HEK293 (cell line): ENCODE results near the gene RPL6.

Experiments
- ZNF121 ChIP-seq: fragments of 450-650 bp; formaldehyde crosslinking; IDR thresholded peaks from 2 replicates; pipeline ENCODE4 v1.5.1; 2016; ENCODE audit warnings: missing biosample characterization, missing genetic modification characterization
- ZNF133 ChIP-seq: fragments of 450-650 bp; formaldehyde crosslinking; IDR thresholded peaks from 2 replicates; pipeline ENCODE4 v1.5.1; 2016; ENCODE audit warnings: missing biosample characterization, missing genetic modification characterization
- ZNF354C ChIP-seq: fragments of 450-650 bp; formaldehyde crosslinking; IDR thresholded peaks from 2 replicates; pipeline ENCODE4 v1.5.1; 2016; ENCODE audit warnings: missing biosample characterization, missing genetic modification characterization, low read depth, borderline replicate concordance
- ZNF670 ChIP-seq: fragments of 450-650 bp; formaldehyde crosslinking; IDR thresholded peaks from 2 replicates; pipeline ENCODE4 v1.5.1; 2016; ENCODE audit warnings: missing biosample characterization, missing genetic modification characterization, low read depth
- TF ChIP-seq, protein P1 (sequence below): fragments of 450-650 bp; formaldehyde crosslinking; IDR thresholded peaks from 2 replicates; pipeline ENCODE4 v1.5.1; 2016; ENCODE audit warnings: missing biosample characterization, missing genetic modification characterization
- TF ChIP-seq, protein P2 (sequence below): fragments of 450-650 bp; formaldehyde crosslinking; IDR thresholded peaks from 2 replicates; pipeline ENCODE4 v1.5.1; 2016; ENCODE audit warnings: missing biosample characterization, missing genetic modification characterization, borderline replicate concordance
- TF ChIP-seq, protein P3 (sequence below): fragments of 450-650 bp; formaldehyde crosslinking; IDR thresholded peaks from 2 replicates; pipeline ENCODE4 v1.5.1; 2016; ENCODE audit warnings: missing biosample characterization, missing genetic modification characterization

DNA sequence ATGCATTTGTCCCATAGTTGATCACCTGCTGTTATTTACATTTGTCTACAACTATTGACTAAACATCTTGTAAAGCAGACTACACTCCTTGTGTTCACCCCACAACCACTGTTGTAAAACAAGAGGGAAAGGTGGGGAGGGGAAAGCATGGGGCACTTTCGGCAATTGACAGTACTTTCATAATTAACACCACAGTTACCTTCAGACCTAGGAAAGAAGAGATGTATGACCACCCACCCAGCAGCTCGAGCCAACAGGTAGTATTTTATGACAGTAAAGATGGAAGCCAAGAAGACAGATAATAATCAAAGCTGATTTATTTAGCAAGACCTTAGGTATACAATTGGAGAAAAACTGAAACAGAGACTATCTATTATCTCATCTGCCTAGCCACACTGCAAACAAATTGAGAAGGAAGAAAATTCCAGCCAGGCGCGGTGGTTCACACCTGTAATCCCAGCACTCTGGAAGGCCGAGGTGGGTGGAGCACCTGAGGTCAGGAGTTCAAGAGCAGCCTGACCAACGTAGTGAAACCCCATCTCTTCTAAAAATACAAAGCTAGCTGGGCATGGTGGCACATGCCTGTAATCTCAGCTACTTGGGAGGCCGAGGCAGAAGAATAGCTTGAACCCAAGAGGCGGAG is 38.4 kb downstream of the RPL6 start:
- TF ChIP-seq, protein P1, sequence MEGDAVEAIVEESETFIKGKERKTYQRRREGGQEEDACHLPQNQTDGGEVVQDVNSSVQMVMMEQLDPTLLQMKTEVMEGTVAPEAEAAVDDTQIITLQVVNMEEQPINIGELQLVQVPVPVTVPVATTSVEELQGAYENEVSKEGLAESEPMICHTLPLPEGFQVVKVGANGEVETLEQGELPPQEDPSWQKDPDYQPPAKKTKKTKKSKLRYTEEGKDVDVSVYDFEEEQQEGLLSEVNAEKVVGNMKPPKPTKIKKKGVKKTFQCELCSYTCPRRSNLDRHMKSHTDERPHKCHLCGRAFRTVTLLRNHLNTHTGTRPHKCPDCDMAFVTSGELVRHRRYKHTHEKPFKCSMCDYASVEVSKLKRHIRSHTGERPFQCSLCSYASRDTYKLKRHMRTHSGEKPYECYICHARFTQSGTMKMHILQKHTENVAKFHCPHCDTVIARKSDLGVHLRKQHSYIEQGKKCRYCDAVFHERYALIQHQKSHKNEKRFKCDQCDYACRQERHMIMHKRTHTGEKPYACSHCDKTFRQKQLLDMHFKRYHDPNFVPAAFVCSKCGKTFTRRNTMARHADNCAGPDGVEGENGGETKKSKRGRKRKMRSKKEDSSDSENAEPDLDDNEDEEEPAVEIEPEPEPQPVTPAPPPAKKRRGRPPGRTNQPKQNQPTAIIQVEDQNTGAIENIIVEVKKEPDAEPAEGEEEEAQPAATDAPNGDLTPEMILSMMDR (tag by site-specific recombination): no peak
- TF ChIP-seq ZNF133 (tag by site-specific recombination) (no peak), ZNF354C (no peak), ZNF121 (no peak), ZNF670 (tag by site-specific recombination) (no peak)
- TF ChIP-seq, protein P2, sequence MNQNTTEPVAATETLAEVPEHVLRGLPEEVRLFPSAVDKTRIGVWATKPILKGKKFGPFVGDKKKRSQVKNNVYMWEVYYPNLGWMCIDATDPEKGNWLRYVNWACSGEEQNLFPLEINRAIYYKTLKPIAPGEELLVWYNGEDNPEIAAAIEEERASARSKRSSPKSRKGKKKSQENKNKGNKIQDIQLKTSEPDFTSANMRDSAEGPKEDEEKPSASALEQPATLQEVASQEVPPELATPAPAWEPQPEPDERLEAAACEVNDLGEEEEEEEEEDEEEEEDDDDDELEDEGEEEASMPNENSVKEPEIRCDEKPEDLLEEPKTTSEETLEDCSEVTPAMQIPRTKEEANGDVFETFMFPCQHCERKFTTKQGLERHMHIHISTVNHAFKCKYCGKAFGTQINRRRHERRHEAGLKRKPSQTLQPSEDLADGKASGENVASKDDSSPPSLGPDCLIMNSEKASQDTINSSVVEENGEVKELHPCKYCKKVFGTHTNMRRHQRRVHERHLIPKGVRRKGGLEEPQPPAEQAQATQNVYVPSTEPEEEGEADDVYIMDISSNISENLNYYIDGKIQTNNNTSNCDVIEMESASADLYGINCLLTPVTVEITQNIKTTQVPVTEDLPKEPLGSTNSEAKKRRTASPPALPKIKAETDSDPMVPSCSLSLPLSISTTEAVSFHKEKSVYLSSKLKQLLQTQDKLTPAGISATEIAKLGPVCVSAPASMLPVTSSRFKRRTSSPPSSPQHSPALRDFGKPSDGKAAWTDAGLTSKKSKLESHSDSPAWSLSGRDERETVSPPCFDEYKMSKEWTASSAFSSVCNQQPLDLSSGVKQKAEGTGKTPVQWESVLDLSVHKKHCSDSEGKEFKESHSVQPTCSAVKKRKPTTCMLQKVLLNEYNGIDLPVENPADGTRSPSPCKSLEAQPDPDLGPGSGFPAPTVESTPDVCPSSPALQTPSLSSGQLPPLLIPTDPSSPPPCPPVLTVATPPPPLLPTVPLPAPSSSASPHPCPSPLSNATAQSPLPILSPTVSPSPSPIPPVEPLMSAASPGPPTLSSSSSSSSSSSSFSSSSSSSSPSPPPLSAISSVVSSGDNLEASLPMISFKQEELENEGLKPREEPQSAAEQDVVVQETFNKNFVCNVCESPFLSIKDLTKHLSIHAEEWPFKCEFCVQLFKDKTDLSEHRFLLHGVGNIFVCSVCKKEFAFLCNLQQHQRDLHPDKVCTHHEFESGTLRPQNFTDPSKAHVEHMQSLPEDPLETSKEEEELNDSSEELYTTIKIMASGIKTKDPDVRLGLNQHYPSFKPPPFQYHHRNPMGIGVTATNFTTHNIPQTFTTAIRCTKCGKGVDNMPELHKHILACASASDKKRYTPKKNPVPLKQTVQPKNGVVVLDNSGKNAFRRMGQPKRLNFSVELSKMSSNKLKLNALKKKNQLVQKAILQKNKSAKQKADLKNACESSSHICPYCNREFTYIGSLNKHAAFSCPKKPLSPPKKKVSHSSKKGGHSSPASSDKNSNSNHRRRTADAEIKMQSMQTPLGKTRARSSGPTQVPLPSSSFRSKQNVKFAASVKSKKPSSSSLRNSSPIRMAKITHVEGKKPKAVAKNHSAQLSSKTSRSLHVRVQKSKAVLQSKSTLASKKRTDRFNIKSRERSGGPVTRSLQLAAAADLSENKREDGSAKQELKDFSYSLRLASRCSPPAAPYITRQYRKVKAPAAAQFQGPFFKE: no peak
- TF ChIP-seq, protein P3, sequence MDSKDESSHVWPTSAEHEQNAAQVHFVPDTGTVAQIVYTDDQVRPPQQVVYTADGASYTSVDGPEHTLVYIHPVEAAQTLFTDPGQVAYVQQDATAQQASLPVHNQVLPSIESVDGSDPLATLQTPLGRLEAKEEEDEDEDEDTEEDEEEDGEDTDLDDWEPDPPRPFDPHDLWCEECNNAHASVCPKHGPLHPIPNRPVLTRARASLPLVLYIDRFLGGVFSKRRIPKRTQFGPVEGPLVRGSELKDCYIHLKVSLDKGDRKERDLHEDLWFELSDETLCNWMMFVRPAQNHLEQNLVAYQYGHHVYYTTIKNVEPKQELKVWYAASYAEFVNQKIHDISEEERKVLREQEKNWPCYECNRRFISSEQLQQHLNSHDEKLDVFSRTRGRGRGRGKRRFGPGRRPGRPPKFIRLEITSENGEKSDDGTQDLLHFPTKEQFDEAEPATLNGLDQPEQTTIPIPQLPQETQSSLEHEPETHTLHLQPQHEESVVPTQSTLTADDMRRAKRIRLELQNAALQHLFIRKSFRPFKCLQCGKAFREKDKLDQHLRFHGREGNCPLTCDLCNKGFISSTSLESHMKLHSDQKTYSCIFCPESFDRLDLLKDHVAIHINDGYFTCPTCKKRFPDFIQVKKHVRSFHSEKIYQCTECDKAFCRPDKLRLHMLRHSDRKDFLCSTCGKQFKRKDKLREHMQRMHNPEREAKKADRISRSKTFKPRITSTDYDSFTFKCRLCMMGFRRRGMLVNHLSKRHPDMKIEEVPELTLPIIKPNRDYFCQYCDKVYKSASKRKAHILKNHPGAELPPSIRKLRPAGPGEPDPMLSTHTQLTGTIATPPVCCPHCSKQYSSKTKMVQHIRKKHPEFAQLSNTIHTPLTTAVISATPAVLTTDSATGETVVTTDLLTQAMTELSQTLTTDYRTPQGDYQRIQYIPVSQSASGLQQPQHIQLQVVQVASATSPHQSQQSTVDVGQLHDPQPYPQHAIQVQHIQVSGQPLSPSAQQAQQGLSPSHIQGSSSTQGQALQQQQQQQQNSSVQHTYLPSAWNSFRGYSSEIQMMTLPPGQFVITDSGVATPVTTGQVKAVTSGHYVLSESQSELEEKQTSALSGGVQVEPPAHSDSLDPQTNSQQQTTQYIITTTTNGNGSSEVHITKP: no peak
